A549 (cell line): ENCODE results near the gene ASB11. TPM values are rescaled to one million over a fixed set of nuclear protein-coding genes. Genes with fewer than 3 reads are reported as not detected.

Experiments
- ATAC-seq, 2 experiments: fragments of 200-7000 bp in 1 of 2; fragments of >200 bp in 1 of 2; cut with Nextera tagmentation in 1 of 2; cut with Tn5 transposase in 1 of 2; 3 replicates each; pipeline versions ENCODE4 v1.8.0 to v1.9.1; 2018 to 2020; ENCODE audit warnings: mild to moderate bottlenecking in 1 of 2, moderate library complexity in 1 of 2
- CTCF ChIA-PET: fragments of 300-600 bp; sonication (Branson Sonifier 250); formaldehyde crosslinking; extraction: SDS; loops from one replicate; lab custom pipeline; 2021; ENCODE audit warnings: antibody characterized with exemption, inconsistent platforms; lab: Yijun Ruan, JAX
- POLR2A ChIA-PET: fragments of 350-600 bp; formaldehyde crosslinking; extraction: SDS; loops from one replicate; lab custom pipeline; 2021; ENCODE audit warnings: antibody characterized with exemption, inconsistent platforms; lab: Yijun Ruan, JAX
- DNase-seq, 2 experiments: peaks; one replicate each; pipeline versions ENCODE4 v3.0.0 to v3.0.0-alpha.2; 2011 to 2016; ENCODE audit warnings: low read depth in 1 of 2, low spot score in 1 of 2
- FAIRE-seq: peaks from 2 replicates; lab custom pipeline; 2011; peaks lifted over from hg19 to GRCh38; lab: Jason Lieb, UNC
- H3K27ac ChIP-seq, 2 experiments: fragments of >200 bp; sonication (Bioruptor Twin); formaldehyde crosslinking; 3 replicates each; pipeline ENCODE4 v1.5.1; 2016 to 2017
- H3K4me1 ChIP-seq: fragments of >200 bp; sonication (Bioruptor Twin); formaldehyde crosslinking; 3 replicates; pipeline ENCODE4 v1.6.1; 2016
- H3K4me2 ChIP-seq: fragments of >200 bp; sonication (Bioruptor Twin); formaldehyde crosslinking; 3 replicates; pipeline ENCODE4 v1.6.1; 2016
- H3K4me3 ChIP-seq: fragments of >200 bp; sonication (Bioruptor Twin); formaldehyde crosslinking; 3 replicates; pipeline ENCODE4 v1.5.1; 2016
- H3K9me3 ChIP-seq: fragments of >200 bp; sonication (Bioruptor Twin); formaldehyde crosslinking; 3 replicates; pipeline ENCODE4 v1.6.1; 2016
- BCL3 ChIP-seq: fragments of >200 bp; sonication (Bioruptor Twin); formaldehyde crosslinking; IDR thresholded peaks from 3 replicates; pipeline ENCODE4 v1.6.1; 2016
- BHLHE40 ChIP-seq: IDR thresholded peaks from 2 replicates; pipeline ENCODE4 v1.6.1; 2012; ENCODE audit warnings: low read depth, low read length, inconsistent platforms
- CEBPB ChIP-seq, 2 experiments: fragments of >200 bp in 1 of 2; sonication (Bioruptor Twin) in 1 of 2; formaldehyde crosslinking in 1 of 2; IDR thresholded peaks; 2 replicates each; pipeline ENCODE4 v1.6.1; 2012 to 2016
- CHD2 ChIP-seq: fragments of 150-350 bp; IDR thresholded peaks from 2 replicates; pipeline ENCODE4 v1.6.1; 2014; ENCODE audit warnings: low read length; ENCODE audit not compliant: partially characterized antibody
- CTCF ChIP-seq: fragments of >200 bp; sonication (Bioruptor Twin); formaldehyde crosslinking; IDR thresholded peaks from 3 replicates; pipeline ENCODE4 v1.5.1; 2016
- E2F6 ChIP-seq: IDR thresholded peaks from 2 replicates; pipeline ENCODE4 v1.6.1; 2012; ENCODE audit warnings: low read depth, borderline replicate concordance
- EHMT2 ChIP-seq: fragments of 200-600 bp; sonication (generic); IDR thresholded peaks from 2 replicates; pipeline ENCODE4 v1.6.1; 2016; ENCODE audit warnings: antibody characterized with exemption, low read depth, mild to moderate bottlenecking, moderate library complexity
- EP300 ChIP-seq, 2 experiments: fragments of >200 bp; sonication (Bioruptor Twin); formaldehyde crosslinking; IDR thresholded peaks; 2 replicates in 1 of 2; 3 replicates in 1 of 2; pipeline ENCODE4 v1.6.1; 2016 to 2017
- FOSB ChIP-seq: fragments of 250-450 bp; sonication (Bioruptor Pico); IDR thresholded peaks from 2 replicates; pipeline ENCODE4 v1.5.0; 2020; ENCODE audit warnings: mild to moderate bottlenecking, moderate library complexity
- FOSL2 ChIP-seq, 2 experiments: fragments of 450-650 bp in 1 of 2; fragments of >200 bp in 1 of 2; sonication (Bioruptor Twin) in 1 of 2; formaldehyde crosslinking; IDR thresholded peaks; 2 replicates each; pipeline versions ENCODE4 v1.5.0 to v1.6.1; 2016 to 2020; ENCODE audit warnings: mild to moderate bottlenecking in 1 of 2, moderate library complexity in 1 of 2
- FOXS1 ChIP-seq: fragments of 250-450 bp; sonication (Bioruptor Pico); IDR thresholded peaks from 2 replicates; pipeline ENCODE4 v1.5.0; 2020; ENCODE audit warnings: mild to moderate bottlenecking, moderate library complexity
- GATA3 ChIP-seq: IDR thresholded peaks from 2 replicates; pipeline ENCODE4 v1.6.1; 2012; ENCODE audit warnings: borderline replicate concordance
- HOXB13 ChIP-seq: fragments of 250-450 bp; sonication (Bioruptor Pico); IDR thresholded peaks from 2 replicates; pipeline ENCODE4 v1.5.0; 2020; ENCODE audit warnings: low read depth, mild to moderate bottlenecking, moderate library complexity
- JUN ChIP-seq, 2 experiments: fragments of >200 bp; sonication (Bioruptor Twin); formaldehyde crosslinking; IDR thresholded peaks; 2 replicates in 1 of 2; 3 replicates in 1 of 2; pipeline ENCODE4 v1.6.1; 2016 to 2017
- JUNB ChIP-seq: fragments of >200 bp; sonication (Bioruptor Twin); formaldehyde crosslinking; IDR thresholded peaks from 2 replicates; pipeline ENCODE4 v1.6.1; 2016
- KDM5A ChIP-seq: fragments of 200-600 bp; sonication (generic); IDR thresholded peaks from 2 replicates; pipeline ENCODE4 v1.6.1; 2016; ENCODE audit warnings: antibody characterized with exemption, mild to moderate bottlenecking
- MAFK ChIP-seq: fragments of 450-650 bp; IDR thresholded peaks from 2 replicates; pipeline ENCODE4 v1.6.1; 2014; ENCODE audit not compliant: partially characterized antibody
- MAX ChIP-seq: IDR thresholded peaks from 2 replicates; pipeline ENCODE4 v1.6.1; 2012
- MYC ChIP-seq: IDR thresholded peaks from 2 replicates; pipeline ENCODE4 v1.6.1; 2012; ENCODE audit warnings: mild to moderate bottlenecking, inconsistent platforms, low read length, improper control_type of control experiment, borderline replicate concordance
- PHF8 ChIP-seq: fragments of 200-600 bp; sonication (generic); IDR thresholded peaks from 2 replicates; pipeline ENCODE4 v1.6.1; 2016; ENCODE audit warnings: low read depth, mild to moderate bottlenecking, antibody characterized with exemption, moderate library complexity, borderline replicate concordance
- POLR2A ChIP-seq: IDR thresholded peaks from 2 replicates; pipeline ENCODE4 v1.6.1; 2012; ENCODE audit warnings: mild to moderate bottlenecking, low read length
- RCOR1 ChIP-seq: fragments of 150-350 bp; IDR thresholded peaks from 2 replicates; pipeline ENCODE4 v1.6.1; 2014; ENCODE audit warnings: antibody characterized with exemption, low read length, low read depth
- REST ChIP-seq: fragments of 200-600 bp; sonication (generic); IDR thresholded peaks from 2 replicates; pipeline ENCODE4 v1.6.1; 2016; ENCODE audit warnings: antibody characterized with exemption, mild to moderate bottlenecking, moderate library complexity
- RFX5 ChIP-seq: fragments of 450-650 bp; IDR thresholded peaks from 2 replicates; pipeline ENCODE4 v1.7.1; 2014; ENCODE audit warnings: antibody characterized with exemption, mild to moderate bottlenecking, moderate library complexity
- RNF2 ChIP-seq: fragments of 200-600 bp; sonication (generic); IDR thresholded peaks from 2 replicates; pipeline ENCODE4 v1.6.1; 2016; ENCODE audit warnings: low read depth, mild to moderate bottlenecking, antibody characterized with exemption, moderate library complexity, borderline replicate concordance
- SREBF2 ChIP-seq: fragments of 450-650 bp; IDR thresholded peaks from 2 replicates; pipeline ENCODE4 v1.6.1; 2014; ENCODE audit warnings: mild to moderate bottlenecking, moderate library complexity
- TP53 ChIP-seq: fragments of 250-450 bp; sonication (Bioruptor Pico); IDR thresholded peaks from 2 replicates; pipeline ENCODE4 v1.5.0; 2021; ENCODE audit warnings: mild to moderate bottlenecking, moderate library complexity
- ZC3H11A ChIP-seq: fragments of 450-650 bp; IDR thresholded peaks from 2 replicates; pipeline ENCODE4 v1.6.1; 2014; ENCODE audit warnings: antibody characterized with exemption, mild to moderate bottlenecking
- ZNF302 ChIP-seq: fragments of 250-450 bp; sonication (Bioruptor Pico); IDR thresholded peaks from 2 replicates; pipeline ENCODE4 v1.9.0; 2021; ENCODE audit warnings: inconsistent platforms, mild to moderate bottlenecking, moderate library complexity
- WGBS: methylation state at CpG from one replicate; pipeline ENCODE4 v1.1.6; 2017; ENCODE audit errors: missing lambda C conversion rate; 5-methylcytosine and 5-hydroxymethylcytosine counted together
- polyA plus RNA-seq, 4 experiments: library from polyadenylated mRNA; depleted of rRNA in 3 of 4; stranded (reverse); fragments of >200 nt; fragmentation: RNase III in 1 of 4; extraction: RNeasy Plus Mini Kit Qiagen cat#74134 plus additional on column Dnase treatment in 1 of 4; gene quantifications; 2 replicates in 3 of 4; 3 replicates in 1 of 4; pipeline ENCODE4 v1.2.3, GENCODE V29; 2011 to 2017

The ASB11 gene
- polyA plus RNA-seq, 2 of the 4 experiments (the other 2 are of a cell fraction): not detected

GRCh38 chrX:15269618-15270521, 45.6 kb downstream of the ASB11 start, which contains the start of gene ASB9:
Gene ASB9 (minus strand): TSS chrX:15270083. CDS start chrX:15269874, 209 bp downstream.
- Histone ChIP-seq H3K27ac (peak within 1 kb of the TSS; percentile 84 to 93), H3K4me2 (peak within 1 kb of the TSS; percentile 87), H3K4me1 (peaks cover 24% of the 10 kb centered on the region), H3K9me3 (no peaks in the 10 kb centered on the region), H3K4me3 (peak within 1 kb of the TSS; percentile 29)
- FAIRE-seq (peak; percentile 100), ATAC-seq (peak; percentile 96 to 97), DNase-seq (peak; percentile 81 to 96)
- POLR2A ChIA-PET: interaction anchor here (1.0 to 1.4 kb wide), 2 partner anchors 66 to 397 kb away, joined by 4 to 5 read pairs; partner anchors contain the start of gene FANCB
- CTCF ChIA-PET: interaction anchor here (1.6 kb wide), 1 partner anchor 30 kb away, joined by 5 read pairs; no protein-coding TSS in a partner anchor
- no peak for TF ChIP-seq FOSB (CRISPR knock-in tag)
- peak; percentile 31 to 68; a peak in 2 of 5 replicates for TF ChIP-seq JUN (IDR thresholded peaks at IDR 0.05)
- 0 out of 2 replicates have a peak, but pooled peaks have one; percentile 20 for TF ChIP-seq E2F6
- no peak for TF ChIP-seq PHF8
- no peak for TF ChIP-seq POLR2A
- TF ChIP-seq MAFK: peak; percentile 75
- peak in 1 of 2 experiments; percentile 52; a peak in 1 of 4 replicates for TF ChIP-seq CEBPB (IDR thresholded peaks at IDR 0.05)
- TF ChIP-seq MAX: peak; percentile 88
- TF ChIP-seq ZNF302 (CRISPR knock-in tag): no peak
- no peak for TF ChIP-seq ZC3H11A
- TF ChIP-seq FOXS1: no peak
- no peak for TF ChIP-seq RNF2
- TF ChIP-seq GATA3: peak; percentile 78
- TF ChIP-seq REST: no peak
- no peak for TF ChIP-seq FOSL2 (IDR thresholded peaks at IDR 0.05)
- TF ChIP-seq FOSL2 (CRISPR knock-in tag; IDR thresholded peaks at IDR 0.05): peak; percentile 95
- peak; percentile 38; the same call in 1 of the 2 replicates for TF ChIP-seq JUNB
- peak; percentile 49; the same call in 1 of the 2 replicates for TF ChIP-seq MYC
- peak; percentile 91 for TF ChIP-seq RFX5
- TF ChIP-seq EP300 (IDR thresholded peaks at IDR 0.05): peak in 1 of 2 experiments; percentile 38; a peak in 1 of 5 replicates
- no peak for TF ChIP-seq KDM5A
- TF ChIP-seq BHLHE40: peak; percentile 24; the same call in 1 of the 2 replicates
- WGBS: 4% methylated on average over 8 of the region's 15 CpGs

GRCh38 chrX:15269120-15269519, 46.3 kb downstream of the ASB11 start:
- WGBS: 0% methylated on average over 1 of the region's 1 CpG
- H3K9me3 ChIP-seq: no peaks in the 10 kb centered on the region
- ATAC-seq: peak; percentile 4 to 8; a peak in 2 of 6 replicates
- peak; percentile 5 to 46 for DNase-seq
- peak overlapping the region; percentile 29 for H3K4me3 ChIP-seq
- ChIA-PET POLR2A (interaction anchor here (1.0 kb wide), 1 partner anchor 396 kb away, joined by 4 read pairs; the partner anchor contains the start of gene FANCB), CTCF (interaction anchor here (1.6 kb wide), 1 partner anchor 31 kb away, joined by 5 read pairs; no protein-coding TSS in a partner anchor)
- peak overlapping the region; percentile 87 for H3K4me2 ChIP-seq
- H3K4me1 ChIP-seq: peaks cover 24% of the 10 kb centered on the region
- peak overlapping the region; percentile 84 to 93 for H3K27ac ChIP-seq
- FAIRE-seq: peak; percentile 93
- TF ChIP-seq CTCF (no peak), EP300 (IDR thresholded peaks at IDR 0.05) (no peak), BCL3 (no peak), JUN (IDR thresholded peaks at IDR 0.05) (no peak), SREBF2 (no peak), HOXB13 (CRISPR knock-in tag) (no peak), CHD2 (no peak), BHLHE40 (no peak), EHMT2 (no peak), FOSB (CRISPR knock-in tag) (no peak), TP53 (CRISPR knock-in tag) (no peak), RCOR1 (no peak), FOSL2 (IDR thresholded peaks at IDR 0.05) (no peak), FOSL2 (CRISPR knock-in tag; IDR thresholded peaks at IDR 0.05) (no peak)
